Measurements from ENCODE around the gene CDH24. TPM values are rescaled to one million over a fixed set of nuclear protein-coding genes. Genes with fewer than 3 reads are reported as not detected.

The CDH24 gene
- total and polyA plus RNA-seq, 2 donors (not counting 3 experiments of a cell fraction or from before 2014, with no cell fraction given): 21.7 to 52.9 TPM

DNA sequence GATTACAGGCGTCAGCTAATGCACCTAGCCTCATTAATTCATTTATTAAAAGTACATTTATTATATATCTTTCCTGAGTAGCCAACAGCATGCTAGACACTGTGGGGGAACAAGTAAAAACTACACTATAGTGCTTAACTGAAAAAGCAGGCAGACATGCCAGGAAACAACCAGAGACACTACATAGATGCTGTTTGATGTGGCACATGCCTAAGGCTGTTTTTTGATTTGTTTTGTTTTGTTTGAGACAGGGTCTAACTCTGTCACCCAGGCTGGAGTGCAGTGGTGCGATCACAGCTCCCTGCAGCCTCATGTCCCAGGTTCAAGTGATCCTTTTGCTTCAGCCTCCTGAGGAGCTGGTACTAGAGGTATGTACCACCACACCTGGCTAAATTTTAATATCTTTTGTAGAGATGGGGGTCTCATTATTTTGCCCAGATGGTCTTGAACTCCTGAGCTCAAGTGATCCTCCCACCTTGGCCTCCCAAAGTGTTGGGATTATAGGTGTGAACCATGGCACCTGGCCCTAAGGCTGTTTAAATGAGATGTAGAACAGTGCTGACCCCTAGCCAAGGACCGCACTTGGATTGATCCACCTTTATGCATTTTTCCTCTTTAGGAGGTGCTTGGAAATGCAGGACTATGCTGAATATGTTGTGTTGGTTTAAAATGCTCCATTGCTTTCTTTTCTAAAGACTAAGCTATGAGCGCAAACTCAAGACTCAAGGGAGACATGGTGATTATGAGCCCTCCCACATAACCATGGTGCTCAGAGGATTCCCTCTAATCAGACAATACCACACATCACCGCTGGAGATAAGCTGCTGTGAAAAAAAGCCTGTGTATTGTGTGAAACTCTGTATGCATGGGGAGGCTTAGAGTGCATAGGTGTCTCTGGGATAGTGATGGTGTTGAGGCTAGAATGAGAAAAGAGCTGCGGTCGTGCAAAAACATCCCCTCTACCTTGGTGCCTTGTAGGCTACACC is 36.9 kb downstream of the CDH24 start:
- dilution Hi-C loops (cut with MboI; ENCODE audit: extremely low pct_ligation_motif_present, low sequenced_read_pairs) (no loop called here), intact Hi-C loops (cut with micrococcal nuclease) (no loop called here)
- H3K4me3 ChIP-seq (replicated peaks in 1 of 3; ENCODE audit: insufficient read depth in 1 of 3, low read depth in 1 of 3, low read length in 3 of 3): no peak overlapping the region
- no TSS peak for BruUV-seq (replicated peaks)
- FAIRE-seq: no peak
- ChIA-PET POLR2A (no interaction called here), CTCF (interaction anchor here (1.0 to 2.8 kb wide), 3 partner anchors 25 to 47 kb away, joined by 3 to 15 read pairs (median 3); no protein-coding TSS in a partner anchor)
- H3K9me1 ChIP-seq (replicated peaks; ENCODE audit: control insufficient read depth, extremely low read depth, insufficient read depth, low read length): no peaks in the 10 kb centered on the region
- H3K9ac ChIP-seq (replicated peaks; ENCODE audit: extremely low read depth, insufficient read depth, low read length): no peak overlapping the region
- H3K9me3 ChIP-seq (replicated peaks; ENCODE audit: control insufficient read depth, insufficient read depth, low read length): no peaks in the 10 kb centered on the region
- H3K27me3 ChIP-seq (ENCODE audit: control insufficient read depth in 2 of 2, insufficient read depth in 2 of 2, low read length in 2 of 2): no peaks in the 10 kb centered on the region
- no peaks in the 10 kb centered on the region for H4K20me1 ChIP-seq (replicated peaks; ENCODE audit: control insufficient read depth, extremely low read depth, insufficient read depth, low read length)
- H3K79me2 ChIP-seq (ENCODE audit: control insufficient read depth, insufficient read depth, low read length): no peaks in the 10 kb centered on the region
- TF ChIP-seq, protein P1, sequence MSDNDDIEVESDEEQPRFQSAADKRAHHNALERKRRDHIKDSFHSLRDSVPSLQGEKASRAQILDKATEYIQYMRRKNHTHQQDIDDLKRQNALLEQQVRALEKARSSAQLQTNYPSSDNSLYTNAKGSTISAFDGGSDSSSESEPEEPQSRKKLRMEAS (IDR thresholded peaks at IDR 0.05; ENCODE audit: insufficient read depth, insufficient read length): no peak
- TF ChIP-seq MYC (IDR thresholded peaks at IDR 0.05; ENCODE audit: low read depth, low read length) (no peak), JUN (IDR thresholded peaks at IDR 0.05; ENCODE audit: borderline replicate concordance, insufficient read depth, insufficient read length, low read depth) (no peak), POLR2AphosphoS5 (IDR thresholded peaks at IDR 0.05; ENCODE audit: insufficient read depth, low read depth, low read length) (no peak), CTCF (IDR thresholded peaks at IDR 0.05; ENCODE audit: extremely low read depth in 1 of 2, insufficient read depth in 1 of 2, low read depth in 1 of 2, low read length in 2 of 2) (no peak), FOS (IDR thresholded peaks at IDR 0.05; ENCODE audit: borderline replicate concordance, insufficient read depth, low read length) (no peak)
- H2AFZ ChIP-seq (ENCODE audit: low read depth, low read length): no peak overlapping the region
- H3K27ac ChIP-seq (ENCODE audit: insufficient read depth, low read depth, low read length): no peak overlapping the region
- no peak overlapping the region for H3K4me2 ChIP-seq (ENCODE audit: insufficient read depth, low read length)
- DNase-seq (ENCODE audit: low read depth, low spot score): no peak
- H3K36me3 ChIP-seq (ENCODE audit: control insufficient read depth in 2 of 2, extremely low read depth in 1 of 2, insufficient read depth in 2 of 2, low read length in 2 of 2): peaks cover 3% of the 10 kb centered on the region in 2 experiments
- H3K4me1 ChIP-seq (ENCODE audit: control insufficient read depth, extremely low read depth, insufficient read depth, low read length): no peaks in the 10 kb centered on the region
